WERI-Rb-1 (cell line): ENCODE measurements around the gene COL12A1.

ENCODE experiments used
- DNase-seq: peaks from one replicate; pipeline ENCODE4 v3.0.0-alpha.2; 2020
- H3K27ac ChIP-seq: fragments of 250-450 bp; sonication (Bioruptor Pico); 2 replicates; pipeline ENCODE4 v1.5.1; 2020; ENCODE audit warnings: mild to moderate bottlenecking, moderate library complexity
- H3K27me3 ChIP-seq: fragments of 250-450 bp; sonication (Bioruptor Pico); 2 replicates; pipeline ENCODE4 v1.5.1; 2021; ENCODE audit warnings: mild to moderate bottlenecking, low read depth, moderate library complexity; ENCODE audit not compliant: insufficient read depth, severe bottlenecking
- H3K36me3 ChIP-seq: fragments of 250-450 bp; sonication (Bioruptor Pico); 2 replicates; pipeline ENCODE4 v1.5.1; 2020; ENCODE audit warnings: mild to moderate bottlenecking, moderate library complexity
- H3K4me3 ChIP-seq: 2 replicates; pipeline ENCODE4 v1.5.1; 2011; ENCODE audit warnings: low read depth, mild to moderate bottlenecking, control low read depth, low read length
- H3K9me3 ChIP-seq: fragments of 250-450 bp; sonication (Bioruptor Pico); 2 replicates; pipeline ENCODE4 v1.5.1; 2021; ENCODE audit warnings: mild to moderate bottlenecking, moderate library complexity; ENCODE audit not compliant: severe bottlenecking
- CTCF ChIP-seq: IDR thresholded peaks from 2 replicates; pipeline ENCODE4 v1.5.1; 2011; ENCODE audit warnings: low read depth, mild to moderate bottlenecking, control low read depth, inconsistent platforms, low read length

The COL12A1 gene

DNA sequence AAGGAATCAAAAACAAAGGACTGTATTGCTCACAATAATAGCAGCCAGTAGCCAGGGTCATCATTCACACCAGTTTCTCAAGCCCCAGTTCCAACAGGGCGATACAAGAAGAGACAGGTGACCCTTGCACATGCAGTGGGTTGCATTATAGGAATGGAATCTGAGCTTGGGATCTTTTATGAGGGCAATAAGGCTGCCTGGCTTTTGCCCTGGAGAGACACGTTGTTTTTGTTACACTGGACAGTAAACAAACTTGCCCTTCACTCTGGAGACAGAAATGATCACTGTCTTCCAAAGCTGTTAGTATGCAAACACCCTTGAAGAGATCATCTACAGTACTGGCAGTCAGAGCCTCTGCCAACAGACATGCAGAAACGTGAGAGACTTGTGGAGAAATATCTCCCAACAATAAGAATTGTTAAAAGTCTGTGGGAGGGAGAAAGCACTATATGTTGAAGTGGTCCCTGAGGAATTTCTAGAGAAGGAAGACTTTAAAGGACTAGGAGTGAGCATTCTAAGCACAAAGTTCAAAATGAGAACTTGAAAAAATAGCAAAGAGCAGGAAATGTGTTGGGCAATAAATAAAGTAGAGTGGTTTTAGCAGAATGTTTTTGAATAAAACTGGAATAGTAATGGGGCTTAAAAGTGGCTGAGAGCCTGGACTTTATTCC is 6.2 kb upstream of the COL12A1 start:
- TF ChIP-seq CTCF, result no peak

DNA sequence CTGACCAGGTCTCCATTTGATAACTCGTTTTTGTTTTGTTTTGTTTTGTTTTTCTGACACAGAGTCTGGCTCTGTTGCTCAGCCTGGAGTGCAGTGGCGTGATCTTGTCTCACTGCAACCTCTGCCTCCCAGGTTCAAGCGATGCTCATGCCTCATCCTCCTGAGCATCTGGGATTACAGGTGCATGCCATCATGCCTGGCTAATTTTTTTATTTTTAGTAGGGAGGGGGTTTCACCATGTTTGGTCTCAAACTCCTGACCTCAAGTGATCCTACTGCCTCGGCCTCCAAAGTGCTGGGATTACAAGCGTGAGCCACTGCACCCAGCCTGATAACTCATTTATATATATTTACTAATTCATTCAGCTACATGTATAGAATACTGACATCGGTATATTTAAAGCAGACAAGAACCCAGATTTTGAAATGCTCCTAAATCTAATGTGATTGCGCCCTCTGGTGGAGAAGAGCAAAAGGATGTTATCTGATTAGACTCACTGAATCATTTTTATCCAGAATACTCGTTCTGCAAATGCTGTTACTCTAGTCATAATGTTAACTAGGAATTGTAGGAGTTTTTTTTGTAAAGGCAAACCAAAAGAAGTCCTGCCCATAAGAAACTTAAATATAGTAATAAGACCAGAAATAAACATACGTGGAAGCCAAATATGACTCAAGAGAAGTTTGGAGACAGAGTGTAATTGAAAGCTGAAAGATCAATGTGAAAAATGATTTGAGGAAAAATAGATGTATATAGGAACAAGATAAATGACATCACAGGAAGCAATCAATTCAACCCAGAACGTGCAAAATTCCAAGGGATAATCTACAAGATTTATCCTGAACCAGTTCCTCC is 5.3 kb upstream of the COL12A1 start:
- Histone ChIP-seq H3K36me3 (no peaks in the 10 kb centered on the region), H3K9me3 (no peaks in the 10 kb centered on the region), H3K4me3 (no peak overlapping the region), H3K27me3 (peaks cover 52% of the 10 kb centered on the region), H3K27ac (no peak overlapping the region)
- TF ChIP-seq CTCF, result peak; percentile 45; the same call in 1 of the 2 replicates
- peak; percentile 29 for DNase-seq

More for the DNA sequence above, 6.2 kb upstream of the COL12A1 start:
- Histone ChIP-seq H3K9me3 (no peaks in the 10 kb centered on the region), H3K27me3 (peaks cover 42% of the 10 kb centered on the region), H3K27ac (no peak overlapping the region), H3K4me3 (no peak overlapping the region), H3K36me3 (no peaks in the 10 kb centered on the region)
- no peak for DNase-seq

GRCh38 chr6:75209184-75209723 is 3.4 kb upstream of the COL12A1 start:
- Histone ChIP-seq H3K4me3 (no peak overlapping the region), H3K27ac (no peak overlapping the region)
- DNase-seq, result no peak

DNA sequence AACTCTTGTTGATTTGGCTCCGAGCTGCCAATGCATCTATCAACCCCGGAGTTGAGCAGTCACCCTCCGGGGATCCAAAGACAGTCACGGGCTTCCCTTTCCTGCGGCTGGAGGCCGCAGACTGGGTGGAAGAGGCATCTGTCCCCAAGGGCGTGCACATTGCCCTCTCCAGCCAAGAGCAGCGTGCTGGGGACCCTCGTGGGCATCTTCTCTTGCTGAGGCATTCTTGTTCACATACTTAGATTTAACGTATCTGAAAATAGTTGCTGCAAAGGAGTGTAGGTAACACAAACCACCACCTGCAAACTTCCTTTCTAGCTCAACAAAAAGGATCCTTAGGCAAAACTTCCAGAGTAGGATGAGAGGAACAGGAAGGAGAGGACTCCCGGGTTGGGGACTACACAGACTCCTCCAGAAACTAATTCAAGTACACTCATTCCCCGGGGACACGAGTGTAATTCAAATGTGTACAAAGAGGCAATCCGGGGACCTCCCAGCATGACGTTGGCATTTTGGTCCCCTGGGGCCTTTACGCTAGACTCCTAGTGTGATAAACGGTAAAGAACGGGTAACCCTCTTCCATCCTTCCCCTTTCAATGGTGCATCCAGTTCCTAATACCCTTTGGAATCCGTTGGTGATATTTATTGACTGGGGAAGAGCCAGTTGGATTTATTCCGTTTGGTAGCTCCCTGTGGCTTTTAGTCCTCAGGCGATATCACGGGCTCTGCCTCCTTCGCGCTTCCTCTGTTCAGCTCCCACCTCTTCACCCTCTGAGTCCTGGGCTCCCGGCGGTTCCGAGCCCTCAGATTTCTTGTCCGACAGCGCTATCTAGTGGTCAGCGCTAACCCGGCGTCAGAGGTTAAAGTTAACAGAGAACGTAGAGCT is 2.7 kb upstream of the COL12A1 start:
- DNase-seq, result peak; percentile 74
- Histone ChIP-seq H3K4me3 (no peak overlapping the region), H3K36me3 (no peaks in the 10 kb centered on the region), H3K27ac (no peak overlapping the region), H3K27me3 (peaks cover 77% of the 10 kb centered on the region), H3K9me3 (no peaks in the 10 kb centered on the region)
- TF ChIP-seq CTCF, result peak; percentile 67

More at GRCh38 chr6:75209184-75209723, 3.4 kb upstream of the COL12A1 start:
- no peak for TF ChIP-seq CTCF
- H3K9me3 ChIP-seq, result no peaks in the 10 kb centered on the region
- peaks cover 70% of the 10 kb centered on the region for H3K27me3 ChIP-seq
- no peaks in the 10 kb centered on the region for H3K36me3 ChIP-seq

DNA sequence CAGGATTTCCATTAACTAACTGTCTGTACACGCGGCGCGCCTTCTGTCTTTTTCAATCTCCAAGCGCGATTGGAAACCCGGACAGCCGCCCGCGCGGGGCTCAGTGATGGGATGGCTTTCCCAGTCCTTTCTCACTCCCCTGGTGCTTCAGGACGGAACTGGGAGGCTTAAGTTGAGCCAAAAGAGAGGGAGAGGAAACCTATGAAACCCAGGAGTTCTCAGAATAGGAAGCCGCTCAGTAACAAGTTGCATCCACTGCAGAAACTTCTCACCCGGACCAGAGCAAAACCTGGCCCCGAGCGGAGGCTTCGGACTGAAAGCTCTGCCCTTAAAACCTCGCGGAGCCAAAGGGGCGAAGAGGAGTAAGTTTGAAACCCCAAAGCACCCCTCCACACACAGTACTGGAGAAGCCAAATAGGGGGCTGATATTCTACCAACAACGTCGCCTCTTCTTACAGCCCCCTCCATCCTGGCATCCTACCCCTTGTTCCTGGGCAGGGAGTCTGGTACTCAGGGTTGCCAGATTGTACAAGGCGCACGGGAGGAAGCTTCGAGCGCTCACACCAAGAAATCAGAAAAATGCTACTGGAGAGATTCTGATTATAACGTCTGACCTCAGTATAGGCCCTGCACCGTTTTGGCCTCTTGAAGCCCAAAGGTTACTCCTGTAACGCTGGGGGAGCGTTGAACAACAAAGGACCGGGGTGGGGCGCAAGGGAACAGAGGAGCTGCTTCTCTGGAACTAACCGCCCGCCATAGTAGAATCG is 906 bp upstream of the COL12A1 start:
- Histone ChIP-seq H3K9me3 (no peaks in the 10 kb centered on the region), H3K36me3 (no peaks in the 10 kb centered on the region), H3K27ac (no peak overlapping the region), H3K4me3 (peak overlapping the region; percentile 19; the same call in 1 of the 2 replicates), H3K27me3 (peaks cover 95% of the 10 kb centered on the region)
- peak; percentile 16 for DNase-seq
- TF ChIP-seq CTCF, result no peak
